ENCODE data around the gene UGT1A7. TPM values are rescaled to one million over a fixed set of nuclear protein-coding genes. Genes with fewer than 3 reads are reported as not detected.

The UGT1A7 gene
- total and polyA plus RNA-seq, 9 of the 15 experiments (the other 6 are each of a cell fraction or from before 2014, with no cell fraction given) = not detected

- no peak for TF ChIP-seq MAZ (CRISPR knock-in tag; conservative IDR thresholded peaks at IDR 0.05 in 1 of 2, IDR thresholded peaks at IDR 0.05 in 1 of 2)
- no peak for TF ChIP-seq ZNF717 (CRISPR knock-in tag; IDR thresholded peaks at IDR 0.05)
- TF ChIP-seq MYNN (IDR thresholded peaks at IDR 0.05) = no peak
- TF ChIP-seq MYNN (CRISPR knock-in tag; IDR thresholded peaks at IDR 0.05) = no peak
- no peak for TF ChIP-seq NR2C1 (IDR thresholded peaks at IDR 0.05)
- TF ChIP-seq NR2C1 (tag; IDR thresholded peaks at IDR 0.05) = no peak
- TF ChIP-seq ELF1 (tag; IDR thresholded peaks at IDR 0.05) = no peak
- TF ChIP-seq HSF4 (CRISPR knock-in tag; IDR thresholded peaks at IDR 0.05; ENCODE audit: borderline replicate concordance) = no peak
- no peak for TF ChIP-seq HCFC1 (IDR thresholded peaks at IDR 0.05; ENCODE audit: low read depth, low read length)
- peak; percentile 91 for TF ChIP-seq NFE2 (IDR thresholded peaks at IDR 0.05; ENCODE audit: low read depth)
- no peak; a peak in 1 of 4 replicates for TF ChIP-seq FOXK2 (conservative IDR thresholded peaks at IDR 0.05 in 1 of 2, IDR thresholded peaks at IDR 0.05 in 1 of 2; ENCODE audit: low read depth in 2 of 2)
- peak; percentile 98 for TF ChIP-seq MAFG (tag; conservative IDR thresholded peaks at IDR 0.05)
- no peak for TF ChIP-seq SREBF1 (IDR thresholded peaks at IDR 0.05; ENCODE audit: borderline replicate concordance, low read depth, low read length)
- TF ChIP-seq ATF4 (CRISPR knock-in tag; IDR thresholded peaks at IDR 0.05) = no peak
- TF ChIP-seq ZFX (CRISPR knock-in tag; IDR thresholded peaks at IDR 0.05) = no peak
- TF ChIP-seq KAT7 (CRISPR knock-in tag; IDR thresholded peaks at IDR 0.05; ENCODE audit: borderline replicate concordance) = no peak
- TF ChIP-seq COPS2 (conservative IDR thresholded peaks at IDR 0.05) = no peak
- TF ChIP-seq MEF2D (tag; conservative IDR thresholded peaks at IDR 0.05; ENCODE audit: low read depth) = no peak; the same call in 1 of the 2 replicates
- TF ChIP-seq ZNF239 (CRISPR knock-in tag; IDR thresholded peaks at IDR 0.05) = no peak
- TF ChIP-seq E2F1 (CRISPR knock-in tag; IDR thresholded peaks at IDR 0.05) = no peak
- TF ChIP-seq HNRNPL (IDR thresholded peaks at IDR 0.05; ENCODE audit: low read depth, low read length) = no peak
- no peak for TF ChIP-seq KLF10 (CRISPR knock-in tag; IDR thresholded peaks at IDR 0.05)
- TF ChIP-seq RBM25 (IDR thresholded peaks at IDR 0.05; ENCODE audit: low read depth, low read length, severe bottlenecking) = no peak
- TF ChIP-seq ELK3 (CRISPR knock-in tag; IDR thresholded peaks at IDR 0.05) = no peak
- TF ChIP-seq U2AF1 (optimal IDR thresholded peaks at IDR 0.05; ENCODE audit: low read depth, low read length) = no peak
- TF ChIP-seq MYC (IDR thresholded peaks at IDR 0.05; ENCODE audit: low read depth, low read length) = no peak
- no peak for TF ChIP-seq MYC (CRISPR knock-in tag; IDR thresholded peaks at IDR 0.05; ENCODE audit: borderline replicate concordance, low read depth)
- TF ChIP-seq CCNT2 (IDR thresholded peaks at IDR 0.05; ENCODE audit: borderline replicate concordance, extremely low read depth, insufficient read length, low read depth, low read length) = peak; percentile 56
These were observed 18.4 kb downstream of the UGT1A7 start (continued) for GRCh38 chr2:233700028-233700635.
